Neural progenitor cell (in vitro differentiated cells): Measurements from ENCODE around the gene LRRC15. TPM values are rescaled to one million over a fixed set of nuclear protein-coding genes. Genes with fewer than 3 reads are reported as not detected.

Experiments
- DNase-seq: peaks from one replicate; pipeline ENCODE4 v3.0.0-alpha.2; 2016; ENCODE audit warnings: low spot score
- H2AFZ ChIP-seq: fragments of 200-600 bp; sonication (generic); replicated peaks from 2 replicates; pipeline ENCODE4 v1.6.1; 2016; ENCODE audit warnings: antibody characterized with exemption
- H3F3A ChIP-seq: fragments of 200-600 bp; sonication (generic); 2 replicates; pipeline ENCODE4 v1.6.1; 2016; ENCODE audit warnings: antibody characterized with exemption, low read depth
- H3K27ac ChIP-seq: fragments of 200-600 bp; sonication (generic); 2 replicates; pipeline ENCODE4 v1.5.1; 2016; ENCODE audit warnings: mild to moderate bottlenecking
- H3K27me3 ChIP-seq: fragments of 200-600 bp; sonication (generic); 2 replicates; pipeline ENCODE4 v1.6.1; 2016; ENCODE audit warnings: mild to moderate bottlenecking, moderate library complexity
- H3K36me3 ChIP-seq: fragments of 200-600 bp; sonication (generic); 2 replicates; pipeline ENCODE4 v1.5.1; 2016
- H3K4me1 ChIP-seq: fragments of 200-600 bp; sonication (generic); 2 replicates; pipeline ENCODE4 v1.6.1; 2016; ENCODE audit warnings: mixed run types
- H3K4me2 ChIP-seq: fragments of 200-600 bp; sonication (generic); 2 replicates; pipeline ENCODE4 v1.6.1; 2016
- H3K4me3 ChIP-seq: fragments of 200-600 bp; sonication (generic); 2 replicates; pipeline ENCODE4 v1.5.1; 2016
- H3K79me2 ChIP-seq: fragments of 200-600 bp; sonication (generic); 2 replicates; pipeline ENCODE4 v1.6.1; 2016; ENCODE audit warnings: low read depth
- H3K9ac ChIP-seq: fragments of 200-600 bp; sonication (generic); 2 replicates; pipeline ENCODE4 v1.6.1; 2016
- H3K9me3 ChIP-seq: fragments of 200-600 bp; sonication (generic); 2 replicates; pipeline ENCODE4 v1.5.1; 2016; ENCODE audit warnings: low read depth
- H4K20me1 ChIP-seq: fragments of 200-600 bp; sonication (generic); 2 replicates; pipeline ENCODE4 v1.6.1; 2016; ENCODE audit warnings: low read depth
- H3K27ac Mint-ChIP-seq: 3 replicates; pipeline ENCODE4 v1.8.0; 2021; ENCODE audit warnings: mixed read lengths
- H3K27me3 Mint-ChIP-seq: 2 replicates; pipeline ENCODE4 v1.8.0; 2022; ENCODE audit warnings: low read depth, mild to moderate bottlenecking, inconsistent platforms, moderate library complexity, mixed read lengths; ENCODE audit not compliant: insufficient read depth
- H3K36me3 Mint-ChIP-seq: 3 replicates; pipeline ENCODE4 v1.8.0; 2021; ENCODE audit warnings: mixed read lengths
- H3K4me1 Mint-ChIP-seq: 3 replicates; pipeline ENCODE4 v1.8.0; 2021; ENCODE audit warnings: mixed read lengths
- H3K4me3 Mint-ChIP-seq: 3 replicates; pipeline ENCODE4 v1.8.0; 2021; ENCODE audit warnings: mild to moderate bottlenecking, moderate library complexity, mixed read lengths
- H3K9me3 Mint-ChIP-seq: 3 replicates; pipeline ENCODE4 v1.8.0; 2020; ENCODE audit warnings: mixed read lengths
- EZH2 ChIP-seq: fragments of 200-600 bp; sonication (generic); IDR thresholded peaks from 2 replicates; pipeline ENCODE4 v1.6.1; 2017; ENCODE audit warnings: antibody characterized with exemption, mild to moderate bottlenecking, moderate library complexity
- EZH2phosphoT487 ChIP-seq: fragments of 200-600 bp; sonication (generic); IDR thresholded peaks from 2 replicates; pipeline ENCODE4 v1.6.1; 2017; ENCODE audit warnings: antibody characterized with exemption
- total RNA-seq: library from RNA; depleted of rRNA; stranded (reverse); fragments of >200 nt; gene quantifications from 2 replicates; pipeline ENCODE4 v1.2.3, GENCODE V29; 2015; ENCODE audit warnings: low replicate concordance
- TF ChIP-seq, protein P1 (sequence below): fragments of 200-600 bp; sonication (generic); IDR thresholded peaks from 2 replicates; pipeline ENCODE4 v1.5.1; 2017; ENCODE audit warnings: antibody characterized with exemption, mild to moderate bottlenecking

LRRC15 gene
- total RNA-seq, 1 donor from 2014 or later, result not detected

- Histone ChIP-seq H3K9ac (no peak overlapping the region), H2AFZ (no peak overlapping the region), H3K79me2 (no peaks in the 10 kb centered on the region), H3K4me3 (no peak overlapping the region), H3K27me3 (peaks cover 5% of the 10 kb centered on the region), H3K9me3 (no peaks in the 10 kb centered on the region), H3K4me2 (peak overlapping the region; percentile 63), H4K20me1 (no peaks in the 10 kb centered on the region), H3K36me3 (no peaks in the 10 kb centered on the region), H3K27ac (no peak overlapping the region), H3F3A (peaks cover 28% of the 10 kb centered on the region), H3K4me1 (peaks cover 49% of the 10 kb centered on the region)
- DNase-seq, result no peak
- Mint-ChIP-seq H3K4me3 (no peak overlapping the region), H3K27me3 (peaks cover 37% of the 10 kb centered on the region), H3K27ac (no peak overlapping the region), H3K4me1 (peaks cover 29% of the 10 kb centered on the region), H3K9me3 (peaks cover 6% of the 10 kb centered on the region), H3K36me3 (no peaks in the 10 kb centered on the region)
- TF ChIP-seq EZH2phosphoT487, result no peak
- TF ChIP-seq EZH2, result no peak
- TF ChIP-seq, protein P1, sequence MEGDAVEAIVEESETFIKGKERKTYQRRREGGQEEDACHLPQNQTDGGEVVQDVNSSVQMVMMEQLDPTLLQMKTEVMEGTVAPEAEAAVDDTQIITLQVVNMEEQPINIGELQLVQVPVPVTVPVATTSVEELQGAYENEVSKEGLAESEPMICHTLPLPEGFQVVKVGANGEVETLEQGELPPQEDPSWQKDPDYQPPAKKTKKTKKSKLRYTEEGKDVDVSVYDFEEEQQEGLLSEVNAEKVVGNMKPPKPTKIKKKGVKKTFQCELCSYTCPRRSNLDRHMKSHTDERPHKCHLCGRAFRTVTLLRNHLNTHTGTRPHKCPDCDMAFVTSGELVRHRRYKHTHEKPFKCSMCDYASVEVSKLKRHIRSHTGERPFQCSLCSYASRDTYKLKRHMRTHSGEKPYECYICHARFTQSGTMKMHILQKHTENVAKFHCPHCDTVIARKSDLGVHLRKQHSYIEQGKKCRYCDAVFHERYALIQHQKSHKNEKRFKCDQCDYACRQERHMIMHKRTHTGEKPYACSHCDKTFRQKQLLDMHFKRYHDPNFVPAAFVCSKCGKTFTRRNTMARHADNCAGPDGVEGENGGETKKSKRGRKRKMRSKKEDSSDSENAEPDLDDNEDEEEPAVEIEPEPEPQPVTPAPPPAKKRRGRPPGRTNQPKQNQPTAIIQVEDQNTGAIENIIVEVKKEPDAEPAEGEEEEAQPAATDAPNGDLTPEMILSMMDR, result no peak
Observed at GRCh38 chr3:194306109-194306686, 63.3 kb downstream of the LRRC15 start.

DNA sequence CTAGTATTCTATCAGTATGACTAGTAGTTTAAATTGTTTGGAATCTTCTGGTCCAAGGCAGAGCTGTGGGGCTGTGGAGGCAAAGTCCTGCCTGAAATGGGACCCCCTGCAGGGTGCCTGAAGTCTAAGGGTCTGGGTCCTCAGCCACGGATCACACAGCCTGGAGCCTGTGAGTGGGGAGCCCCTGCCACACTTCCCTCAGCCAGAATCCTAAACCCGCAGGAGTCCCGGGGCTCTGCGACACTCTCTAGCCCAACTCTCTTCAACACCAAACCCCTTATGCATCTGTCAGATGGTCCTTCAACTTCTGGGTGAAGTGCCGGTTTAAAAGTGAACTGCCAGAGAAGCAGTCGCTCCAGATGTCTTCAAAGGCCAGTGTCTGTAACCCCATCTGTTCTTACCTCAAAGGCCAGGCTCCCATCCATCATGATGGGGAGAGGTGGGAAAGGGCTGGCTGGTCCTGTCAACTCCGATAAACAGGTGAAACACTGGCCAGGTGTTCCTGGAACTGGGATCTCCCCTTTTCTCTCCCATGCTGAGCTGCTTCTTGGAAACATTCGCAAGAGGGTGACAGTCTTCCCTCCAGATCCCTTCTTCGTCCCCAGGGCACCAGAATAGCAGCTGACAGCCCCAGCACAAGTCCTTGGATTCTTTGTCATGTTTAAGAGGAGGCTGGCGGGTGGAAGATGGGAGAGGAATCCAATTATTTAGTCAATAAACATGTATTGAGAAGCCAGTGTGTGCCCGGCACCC lies 64.0 kb downstream of the LRRC15 start:
- Histone ChIP-seq H3F3A (peaks cover 32% of the 10 kb centered on the region), H3K4me3 (no peak overlapping the region), H3K27me3 (peaks cover 10% of the 10 kb centered on the region), H3K9ac (no peak overlapping the region), H3K36me3 (no peaks in the 10 kb centered on the region), H3K27ac (no peak overlapping the region), H2AFZ (no peak overlapping the region), H4K20me1 (no peaks in the 10 kb centered on the region), H3K9me3 (no peaks in the 10 kb centered on the region), H3K4me2 (peak overlapping the region; percentile 63), H3K79me2 (no peaks in the 10 kb centered on the region), H3K4me1 (peaks cover 51% of the 10 kb centered on the region)
- Mint-ChIP-seq H3K4me1 (peaks cover 33% of the 10 kb centered on the region), H3K27me3 (peaks cover 35% of the 10 kb centered on the region), H3K36me3 (no peaks in the 10 kb centered on the region), H3K4me3 (no peak overlapping the region), H3K9me3 (peaks cover 2% of the 10 kb centered on the region), H3K27ac (no peak overlapping the region)
- no peak for DNase-seq
- TF ChIP-seq, protein P1, result no peak

Other genes with a start within 250 kb of the LRRC15 start
- gene HES1, start 233.6 kb downstream of the LRRC15 start, total RNA-seq, result 66.5 and 71.3 TPM in 2 replicates
- gene CPN2, start 18.4 kb downstream of the LRRC15 start, total RNA-seq, result not detected in 2 replicates
- gene GP5, start 29.5 kb upstream of the LRRC15 start, total RNA-seq, result 0.03 TPM in 1 of 2 replicates, not detected in the other
- 105 and 113 TPM in 2 replicates for gene ATP13A3, start 117.3 kb upstream of the LRRC15 start, total RNA-seq